Aorta (tissue), 5 donors: ENCODE results near the gene WNK4. TPM values are rescaled to one million over a fixed set of nuclear protein-coding genes. Genes with fewer than 3 reads are reported as not detected.

Experiments
- ATAC-seq: fragments of 200-7000 bp; cut with Tn5 transposase; one replicate; pipeline ENCODE4 v1.9.1; 2022; ENCODE audit warnings: moderate library complexity; ENCODE audit not compliant: low FRiP score
- DNase-seq, 2 donors: peaks; one replicate each; pipeline ENCODE4 v3.0.0-alpha.2; 2020
- H3K27ac ChIP-seq, 2 donors: one replicate each; pipeline ENCODE4 v1.5.1; 2013; ENCODE audit warnings: low read length in 2 of 2, mild to moderate bottlenecking in 2 of 2, moderate library complexity in 2 of 2, control low read depth in 1 of 2, inconsistent platforms in 1 of 2, low read depth in 1 of 2
- H3K27me3 ChIP-seq, 2 donors: one replicate each; pipeline ENCODE4 v1.6.1; 2013; ENCODE audit warnings: control low read depth in 1 of 2, low read length in 1 of 2, mild to moderate bottlenecking in 1 of 2, moderate library complexity in 1 of 2; ENCODE audit not compliant: insufficient read depth in 2 of 2, control insufficient read depth in 1 of 2
- H3K36me3 ChIP-seq, 2 donors: one replicate each; pipeline ENCODE4 v1.6.1; 2013; ENCODE audit warnings: control low read depth in 1 of 2, low read length in 1 of 2, mild to moderate bottlenecking in 1 of 2; ENCODE audit not compliant: insufficient read depth in 2 of 2, control insufficient read depth in 1 of 2
- H3K4me1 ChIP-seq, 2 donors: one replicate each; pipeline ENCODE4 v1.6.1; 2013; ENCODE audit warnings: low read length in 2 of 2, control low read depth in 1 of 2, mild to moderate bottlenecking in 1 of 2, moderate library complexity in 1 of 2; ENCODE audit not compliant: insufficient read depth in 2 of 2, control insufficient read depth in 1 of 2
- H3K4me3 ChIP-seq, 2 donors: one replicate each; pipeline ENCODE4 v1.5.1; 2013; ENCODE audit warnings: low read length in 2 of 2, control low read depth in 1 of 2, mild to moderate bottlenecking in 1 of 2
- H3K9me3 ChIP-seq: one replicate; pipeline ENCODE4 v1.6.1; 2013; ENCODE audit warnings: mild to moderate bottlenecking, low read length; ENCODE audit not compliant: control insufficient read depth
- WGBS, 2 donors: extraction: QIAGEN DNeasy Blood & Tissue Kit; methylation state at CpG; one replicate each; pipeline ENCODE4 v1.1.7; 2013; 5-methylcytosine and 5-hydroxymethylcytosine counted together
- intact Hi-C, 2 donors: fragments of 100-400 bp; cut with DNase I; formaldehyde crosslinking; loops; one replicate each; pipeline versions ENCODE4 v1.14.2 to v1.15.0; 2022
- polyA plus RNA-seq, 2 donors: library from polyadenylated mRNA; stranded (reverse); fragments of 200-250 nt; gene quantifications; one replicate each; pipeline ENCODE4 v1.2.3, GENCODE V29; 2013
- total RNA-seq, 2 donors: library from RNA; stranded (reverse); fragmentation: NEBNext Ultra II Directional; extraction: Animal tissue kit (Norgen Biotek cat#: 25700); gene quantifications; one replicate each; pipeline ENCODE4 v1.2.1, GENCODE V29; 2021
- donor health status: healthy with polysubstance abuse.
- donor health status: Bipolar disorder and iron deficiency.
- donor health status: DM: no; HTN: no; CAD: no.
- donor health status: DM: no; HTN: no; CAD: no.
- donor health status: DM: yes; HTN: yes; CAD: no.

WNK4 gene
- total and polyA plus RNA-seq, 4 donors, result 0.19 to 1.1 (median 0.24) TPM; not detected in 1

DNA sequence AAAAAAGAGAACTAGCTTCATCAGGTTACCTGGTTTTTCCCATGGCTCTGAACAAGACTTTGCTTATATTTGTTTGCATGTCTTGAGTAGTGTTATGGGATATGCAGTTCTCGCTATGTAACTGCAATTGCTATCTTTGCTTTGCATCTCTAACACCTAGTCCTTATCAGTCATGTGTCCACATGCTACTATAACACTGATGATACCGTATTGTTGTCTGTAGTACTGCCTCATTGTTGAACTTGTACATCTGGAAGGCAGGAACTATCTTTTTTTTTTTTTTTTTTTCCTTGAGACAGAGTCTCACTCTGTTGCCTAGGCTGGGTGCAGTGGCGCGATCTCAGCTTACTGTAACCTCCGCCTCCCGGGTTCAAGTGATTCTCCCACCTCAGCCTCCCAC is 55.3 kb downstream of the WNK4 start:
- peaks cover 4 to 7% of the 10 kb centered on the region in 2 donors for H3K36me3 ChIP-seq
- no peaks in the 10 kb centered on the region for H3K4me1 ChIP-seq

GRCh38 chr17:42841975-42842685 is 61.7 kb downstream of the WNK4 start:
- 72 to 73% methylated on average over 11 of the region's 11 CpGs for WGBS, 2 donors
- H3K27ac ChIP-seq, result no peak overlapping the region
- no peaks in the 10 kb centered on the region for H3K27me3 ChIP-seq
- DNase-seq (no peak), ATAC-seq (no peak)
- H3K4me1 ChIP-seq, result no peaks in the 10 kb centered on the region
- H3K9me3 ChIP-seq, result no peaks in the 10 kb centered on the region
- intact Hi-C loops, result loop anchor here (2.0 to 10.0 kb wide), 4 partner anchors 87 to 155 kb away; partner anchors contain the start of gene RPL27 (in 1 of the 2)
- peaks cover 12 to 15% of the 10 kb centered on the region in 2 donors for H3K36me3 ChIP-seq
- H3K4me3 ChIP-seq, result no peak overlapping the region

More for the DNA sequence above, 55.3 kb downstream of the WNK4 start:
- no peak overlapping the region for H3K4me3 ChIP-seq
- intact Hi-C loops, result loop anchor here in 1 of 2 donors (10.0 kb wide), 1 partner anchor 261 kb away; the partner anchor contains the start of gene PSMC3IP
- no peak for ATAC-seq
- no peak overlapping the region for H3K27ac ChIP-seq
- 98 to 100% methylated on average over 6 of the region's 6 CpGs for WGBS, 2 donors
- no peak for DNase-seq
- H3K27me3 ChIP-seq, result no peaks in the 10 kb centered on the region
- no peaks in the 10 kb centered on the region for H3K9me3 ChIP-seq

GRCh38 chr17:42843358-42843934 is 63.0 kb downstream of the WNK4 start:
- H3K36me3 ChIP-seq, result peaks cover 10 to 15% of the 10 kb centered on the region in 2 donors
- H3K9me3 ChIP-seq, result no peaks in the 10 kb centered on the region
- no peak for DNase-seq
- intact Hi-C loops, result loop anchor here (2.0 to 10.0 kb wide), 4 partner anchors 85 to 153 kb away; partner anchors contain the start of gene RPL27 (in 1 of the 2)
- no peaks in the 10 kb centered on the region for H3K27me3 ChIP-seq
- no peak overlapping the region for H3K4me3 ChIP-seq
- H3K27ac ChIP-seq, result no peak overlapping the region
- WGBS, 2 donors, result 21 to 26% methylated on average over 6 of the region's 6 CpGs
- peak; percentile 85 for ATAC-seq
- H3K4me1 ChIP-seq, result no peaks in the 10 kb centered on the region

- DNase-seq, result no peak
- 73 to 82% methylated on average over 4 of the region's 4 CpGs for WGBS, 2 donors
- no peak for ATAC-seq
- peaks cover 8% of the 10 kb centered on the region in 2 donors for H3K36me3 ChIP-seq
- H3K9me3 ChIP-seq, result no peaks in the 10 kb centered on the region
- H3K27me3 ChIP-seq, result no peaks in the 10 kb centered on the region
- intact Hi-C loops, result loop anchor here in 1 of 2 donors (10.0 kb wide), 1 partner anchor 151 kb away; the partner anchor contains the start of gene RPL27
- no peak within 1 kb of the TSS for H3K27ac ChIP-seq
- no peaks in the 10 kb centered on the region for H3K4me1 ChIP-seq
- no peak within 1 kb of the TSS for H3K4me3 ChIP-seq
These were observed 63.9 kb downstream of the WNK4 start, which contains the start of gene AOC2 for GRCh38 chr17:42844271-42844670. Gene AOC2, plus strand, starts transcription at chr17:42844580. Its CDS starts 47 bp downstream, at chr17:42844627.

DNA sequence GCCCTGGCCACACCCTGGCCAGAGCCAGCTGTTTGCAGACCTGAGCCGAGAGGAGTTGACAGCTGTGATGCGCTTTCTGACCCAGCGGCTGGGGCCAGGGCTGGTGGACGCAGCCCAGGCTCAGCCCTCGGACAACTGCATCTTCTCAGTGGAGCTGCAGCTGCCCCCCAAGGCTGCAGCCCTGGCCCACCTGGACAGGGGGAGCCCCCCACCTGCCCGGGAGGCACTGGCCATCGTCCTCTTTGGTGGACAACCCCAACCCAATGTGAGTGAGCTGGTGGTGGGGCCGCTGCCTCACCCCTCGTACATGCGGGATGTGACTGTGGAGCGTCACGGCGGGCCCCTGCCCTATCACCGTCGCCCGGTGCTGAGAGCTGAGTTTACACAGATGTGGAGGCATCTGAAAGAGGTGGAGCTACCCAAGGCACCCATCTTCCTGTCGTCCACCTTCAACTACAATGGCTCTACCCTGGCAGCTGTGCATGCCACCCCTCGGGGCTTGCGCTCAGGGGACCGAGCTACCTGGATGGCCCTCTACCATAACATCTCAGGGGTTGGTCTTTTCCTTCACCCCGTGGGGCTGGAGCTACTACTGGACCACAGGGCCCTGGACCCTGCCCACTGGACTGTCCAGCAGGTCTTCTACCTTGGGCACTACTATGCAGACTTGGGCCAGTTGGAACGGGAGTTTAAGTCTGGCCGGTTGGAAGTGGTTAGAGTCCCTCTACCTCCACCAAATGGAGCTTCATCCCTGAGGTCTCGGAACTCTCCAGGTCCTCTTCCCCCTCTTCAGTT is 64.5 kb downstream of the WNK4 start:
- no peak for DNase-seq
- no peak for ATAC-seq
- Histone ChIP-seq H3K27me3 (no peaks in the 10 kb centered on the region), H3K4me1 (no peaks in the 10 kb centered on the region), H3K9me3 (no peaks in the 10 kb centered on the region), H3K4me3 (no peak overlapping the region), H3K27ac (no peak overlapping the region), H3K36me3 (peaks cover 8% of the 10 kb centered on the region in 2 donors)
- intact Hi-C loops, result loop anchor here in 1 of 2 donors (10.0 kb wide), 1 partner anchor 150 kb away; the partner anchor contains the start of gene RPL27
- WGBS, 2 donors, result 87 to 90% methylated on average over 24 of the region's 24 CpGs

GRCh38 chr17:42845556-42845917 is 65.1 kb downstream of the WNK4 start:
- Histone ChIP-seq H3K27me3 (no peaks in the 10 kb centered on the region), H3K9me3 (no peaks in the 10 kb centered on the region), H3K36me3 (peaks cover 8% of the 10 kb centered on the region in 2 donors), H3K27ac (no peak overlapping the region), H3K4me1 (no peaks in the 10 kb centered on the region), H3K4me3 (no peak overlapping the region)
- 82 to 87% methylated on average over 12 of the region's 12 CpGs for WGBS, 2 donors
- DNase-seq (no peak), ATAC-seq (no peak)
- intact Hi-C loops, result loop anchor here in 1 of 2 donors (10.0 kb wide), 1 partner anchor 149 kb away; the partner anchor contains the start of gene RPL27

- no peak overlapping the region for H3K4me3 ChIP-seq
- peaks cover 8% of the 10 kb centered on the region in 2 donors for H3K36me3 ChIP-seq
- DNase-seq (no peak), ATAC-seq (no peak)
- H3K27me3 ChIP-seq, result no peaks in the 10 kb centered on the region
- H3K27ac ChIP-seq, result no peak overlapping the region
- H3K4me1 ChIP-seq, result no peaks in the 10 kb centered on the region
- WGBS, 2 donors, result 66 to 69% methylated on average over 7 of the region's 7 CpGs
- no peaks in the 10 kb centered on the region for H3K9me3 ChIP-seq
- intact Hi-C loops, result loop anchor here in 1 of 2 donors (10.0 kb wide), 1 partner anchor 149 kb away; the partner anchor contains the start of gene RPL27
These were observed 65.6 kb downstream of the WNK4 start for GRCh38 chr17:42845918-42846593.
